Activated CD8-positive, alpha-beta memory T cell treated with anti-CD3 and anti-CD28 coated beads, Interleukin-2, amount 10 ng/mL, durations not matched to agents 7 days and 5 days (primary cell): ENCODE data around the gene PCTP. TPM values are rescaled to one million over a fixed set of nuclear protein-coding genes. Genes with fewer than 3 reads are reported as not detected.

Experiments used
- ATAC-seq: fragments of 150-1000 bp; cut with Tn5 transposase; one replicate; pipeline ENCODE4 v1.10.0; 2021; ENCODE audit warnings: moderate library complexity
- CTCF ChIA-PET: fragments of 350-600 bp; sonication (Branson Sonifier 250); formaldehyde crosslinking; loops from one replicate; lab custom pipeline; 2021; ENCODE audit warnings: antibody characterized with exemption; lab: Charles Lee
- DNase-seq: peaks from one replicate; pipeline ENCODE4 v3.0.0-alpha.2; 2020
- H3K27ac Mint-ChIP-seq: one replicate; pipeline ENCODE4 v1.8.0; 2021; ENCODE audit warnings: mild to moderate bottlenecking, mixed read lengths
- H3K27me3 Mint-ChIP-seq: one replicate; pipeline ENCODE4 v1.8.0; 2021; ENCODE audit warnings: mixed read lengths
- H3K36me3 Mint-ChIP-seq: one replicate; pipeline ENCODE4 v1.8.0; 2021; ENCODE audit warnings: mild to moderate bottlenecking, mixed read lengths
- H3K4me1 Mint-ChIP-seq: one replicate; pipeline ENCODE4 v1.8.0; 2021; ENCODE audit warnings: mixed read lengths
- H3K4me3 Mint-ChIP-seq: one replicate; pipeline ENCODE4 v1.8.0; 2021; ENCODE audit warnings: mild to moderate bottlenecking, moderate library complexity, mixed read lengths
- H3K9me3 Mint-ChIP-seq: one replicate; pipeline ENCODE4 v1.8.0; 2022; ENCODE audit warnings: low read depth, mixed read lengths
- total RNA-seq, 2 experiments: library from RNA; stranded (reverse); gene quantifications; one replicate each; pipeline ENCODE4 v1.2.3, GENCODE V29; 2021

PCTP gene
- total RNA-seq, 2 experiments from 2014 or later = 6.4 to 9.9 TPM

DNA sequence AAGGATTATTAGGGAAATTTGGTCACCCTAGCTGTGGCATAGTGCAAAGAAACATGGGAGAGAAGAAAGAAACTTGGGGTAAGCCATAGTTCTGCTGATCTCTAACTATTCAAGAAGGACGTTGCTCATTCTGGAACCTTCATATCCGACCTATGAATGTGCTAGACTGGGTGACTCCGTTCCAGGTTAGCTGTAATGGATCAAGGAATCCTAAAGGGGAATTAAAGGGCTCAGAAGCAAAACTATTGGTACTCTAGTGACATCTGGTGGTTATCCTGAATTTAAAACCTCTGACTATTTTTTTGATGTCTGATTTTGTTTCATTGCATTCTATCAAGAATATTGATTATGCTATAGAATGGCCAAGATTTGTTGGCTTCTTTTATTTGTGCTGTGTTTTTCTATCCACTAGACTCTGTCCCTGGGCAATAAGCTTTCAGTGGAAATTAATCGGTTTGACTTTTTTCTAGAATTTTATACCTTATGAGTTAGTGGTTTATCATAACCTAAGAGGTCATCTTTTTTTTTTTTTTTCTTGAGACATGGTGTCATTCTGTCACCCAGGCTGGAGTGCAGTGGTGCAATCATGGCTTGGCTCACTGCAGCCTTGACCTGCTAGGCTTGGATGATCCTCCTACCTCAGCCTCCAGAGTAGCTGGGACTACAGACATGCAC lies 19.5 kb downstream of the PCTP start:
- Mint-ChIP-seq H3K27me3 (no peaks in the 10 kb centered on the region), H3K4me1 (no peaks in the 10 kb centered on the region), H3K9me3 (peaks cover 3% of the 10 kb centered on the region), H3K27ac (no peak overlapping the region), H3K36me3 (peaks cover 3% of the 10 kb centered on the region), H3K4me3 (no peak overlapping the region)
- no peak for DNase-seq
- CTCF ChIA-PET = interaction anchor here (1.1 to 2.6 kb wide), 6 partner anchors 10 to 244 kb away, joined by 3 to 11 read pairs (median 6); no protein-coding TSS in a partner anchor
- no peak for ATAC-seq

- peaks cover 8% of the 10 kb centered on the region for H3K36me3 Mint-ChIP-seq
- H3K27ac Mint-ChIP-seq = no peak overlapping the region
- peaks cover 8% of the 10 kb centered on the region for H3K4me1 Mint-ChIP-seq
- no peaks in the 10 kb centered on the region for H3K27me3 Mint-ChIP-seq
- H3K9me3 Mint-ChIP-seq = no peaks in the 10 kb centered on the region
- CTCF ChIA-PET = interaction anchor here (0.6 to 2.0 kb wide), 4 partner anchors 195 to 246 kb away, joined by 3 to 11 read pairs (median 3); no protein-coding TSS in a partner anchor
- no peak overlapping the region for H3K4me3 Mint-ChIP-seq
- DNase-seq (no peak), ATAC-seq (no peak)
Observed at GRCh38 chr17:55772086-55772485, 21.2 kb downstream of the PCTP start.

GRCh38 chr17:55773671-55774070 lies 22.8 kb downstream of the PCTP start:
- Mint-ChIP-seq H3K4me1 (peaks cover 12% of the 10 kb centered on the region), H3K27me3 (no peaks in the 10 kb centered on the region), H3K4me3 (no peak overlapping the region), H3K36me3 (peaks cover 8% of the 10 kb centered on the region), H3K9me3 (no peaks in the 10 kb centered on the region), H3K27ac (no peak overlapping the region)
- ATAC-seq (no peak), DNase-seq (no peak)
- CTCF ChIA-PET = interaction anchor here (1.3 kb wide), 1 partner anchor 39 kb away, joined by 3 read pairs; no protein-coding TSS in a partner anchor

- Mint-ChIP-seq H3K36me3 (peaks cover 8% of the 10 kb centered on the region), H3K4me1 (peaks cover 12% of the 10 kb centered on the region), H3K4me3 (no peak overlapping the region), H3K9me3 (no peaks in the 10 kb centered on the region), H3K27ac (no peak overlapping the region), H3K27me3 (no peaks in the 10 kb centered on the region)
- DNase-seq = no peak
- ATAC-seq = no peak
- CTCF ChIA-PET = no interaction called here
Observed at GRCh38 chr17:55774846-55775271, 24.0 kb downstream of the PCTP start.

GRCh38 chr17:55776271-55776670 lies 25.4 kb downstream of the PCTP start:
- DNase-seq (no peak), ATAC-seq (no peak)
- H3K4me3 Mint-ChIP-seq = no peak overlapping the region
- peaks cover 8% of the 10 kb centered on the region for H3K36me3 Mint-ChIP-seq
- no peaks in the 10 kb centered on the region for H3K9me3 Mint-ChIP-seq
- CTCF ChIA-PET = no interaction called here
- peaks cover 12% of the 10 kb centered on the region for H3K4me1 Mint-ChIP-seq
- peaks cover 3% of the 10 kb centered on the region for H3K27me3 Mint-ChIP-seq
- H3K27ac Mint-ChIP-seq = no peak overlapping the region

DNA sequence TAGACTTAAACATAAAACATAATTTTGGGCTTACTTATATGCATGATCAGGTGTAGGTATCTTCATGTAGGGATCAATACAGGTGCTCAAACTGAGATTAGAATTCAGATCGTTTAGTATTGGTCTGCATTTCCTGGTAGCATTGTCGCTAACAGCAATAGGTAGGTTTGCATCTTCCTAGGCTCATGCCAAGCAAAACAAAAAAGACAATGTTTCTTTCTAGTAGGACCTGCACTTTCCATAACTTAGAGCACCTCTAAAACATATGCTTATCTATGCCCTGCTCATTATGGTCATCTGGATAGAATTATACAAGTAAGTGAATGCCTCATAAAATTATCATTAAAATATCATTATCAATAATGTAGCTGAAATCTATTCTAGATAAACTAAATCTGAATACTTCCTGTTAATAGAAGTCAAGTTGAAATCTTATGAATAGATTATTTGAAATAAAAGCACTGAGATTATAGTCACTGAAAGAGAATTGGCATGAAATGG lies 26.7 kb downstream of the PCTP start:
- Mint-ChIP-seq H3K27me3 (peaks cover 3% of the 10 kb centered on the region), H3K4me3 (no peak overlapping the region), H3K36me3 (peaks cover 5% of the 10 kb centered on the region), H3K4me1 (peaks cover 12% of the 10 kb centered on the region), H3K27ac (no peak overlapping the region), H3K9me3 (no peaks in the 10 kb centered on the region)
- CTCF ChIA-PET = no interaction called here
- no peak for ATAC-seq
- DNase-seq = no peak

- Mint-ChIP-seq H3K9me3 (no peaks in the 10 kb centered on the region), H3K36me3 (peaks cover 5% of the 10 kb centered on the region), H3K27ac (no peak overlapping the region), H3K27me3 (peaks cover 6% of the 10 kb centered on the region), H3K4me3 (no peak overlapping the region), H3K4me1 (peaks cover 12% of the 10 kb centered on the region)
- ATAC-seq (no peak), DNase-seq (no peak)
- CTCF ChIA-PET = no interaction called here
Observed at GRCh38 chr17:55778389-55779118, 27.7 kb downstream of the PCTP start.

- CTCF ChIA-PET = interaction anchor here (2.4 kb wide), 1 partner anchor 14 kb away, joined by 9 read pairs; no protein-coding TSS in a partner anchor
- Mint-ChIP-seq H3K27me3 (peaks cover 6% of the 10 kb centered on the region), H3K9me3 (no peaks in the 10 kb centered on the region), H3K4me3 (no peak overlapping the region), H3K36me3 (no peaks in the 10 kb centered on the region), H3K27ac (no peak overlapping the region), H3K4me1 (no peaks in the 10 kb centered on the region)
- no peak for DNase-seq
- ATAC-seq = no peak
Observed at GRCh38 chr17:55783684-55784245, 32.9 kb downstream of the PCTP start.

GRCh38 chr17:55784666-55785065 lies 33.8 kb downstream of the PCTP start:
- Mint-ChIP-seq H3K27me3 (peaks cover 6% of the 10 kb centered on the region), H3K4me1 (no peaks in the 10 kb centered on the region), H3K9me3 (no peaks in the 10 kb centered on the region), H3K27ac (no peak overlapping the region), H3K36me3 (no peaks in the 10 kb centered on the region), H3K4me3 (no peak overlapping the region)
- DNase-seq (no peak), ATAC-seq (no peak)
- CTCF ChIA-PET = no interaction called here

- Mint-ChIP-seq H3K9me3 (no peaks in the 10 kb centered on the region), H3K36me3 (no peaks in the 10 kb centered on the region), H3K4me1 (no peaks in the 10 kb centered on the region), H3K27ac (no peak overlapping the region), H3K27me3 (peaks cover 6% of the 10 kb centered on the region), H3K4me3 (no peak overlapping the region)
- DNase-seq (no peak), ATAC-seq (no peak)
- CTCF ChIA-PET = no interaction called here
Observed at GRCh38 chr17:55785181-55785580, 34.3 kb downstream of the PCTP start.

GRCh38 chr17:55793272-55793671 lies 42.4 kb downstream of the PCTP start:
- ATAC-seq = no peak
- peaks cover 7% of the 10 kb centered on the region for H3K27me3 Mint-ChIP-seq
- H3K36me3 Mint-ChIP-seq = no peaks in the 10 kb centered on the region
- no peaks in the 10 kb centered on the region for H3K4me1 Mint-ChIP-seq
- H3K9me3 Mint-ChIP-seq = no peaks in the 10 kb centered on the region
- no peak overlapping the region for H3K27ac Mint-ChIP-seq
- no peak overlapping the region for H3K4me3 Mint-ChIP-seq
- no peak for DNase-seq
- CTCF ChIA-PET = no interaction called here

DNA sequence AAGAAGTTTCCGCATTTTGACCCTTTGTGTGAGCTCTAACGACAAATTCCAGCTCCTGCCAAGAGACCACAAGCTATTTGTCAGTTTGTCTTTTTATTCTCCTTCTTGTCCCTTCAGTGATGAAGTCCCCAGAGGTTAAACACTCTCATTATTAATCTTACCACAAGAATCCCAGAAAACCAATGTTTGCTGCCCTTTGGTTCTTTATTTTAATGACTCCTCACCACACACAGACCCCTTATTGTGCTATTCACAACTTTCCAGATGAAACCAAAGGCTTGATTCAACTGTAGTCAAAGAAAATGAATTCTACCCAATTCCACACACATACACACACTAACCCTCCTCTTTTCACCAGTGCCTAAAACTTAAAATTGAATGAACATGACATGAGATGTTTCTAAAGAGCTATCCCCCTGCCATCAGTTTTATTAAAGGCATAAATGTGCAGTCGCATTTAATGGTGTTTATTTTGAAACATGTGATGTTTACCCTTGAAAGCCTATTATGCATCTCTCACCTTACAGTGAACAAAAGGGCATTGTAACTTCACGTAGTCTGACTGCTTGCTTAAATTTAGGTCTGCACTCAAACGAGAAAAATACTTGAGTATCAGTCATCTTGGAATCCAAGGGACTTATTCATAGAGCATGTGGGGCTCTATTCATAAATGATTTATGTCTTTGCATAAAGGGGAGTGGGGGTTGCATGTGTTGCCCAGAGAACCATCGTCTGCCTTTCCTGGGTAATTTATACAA lies 44.1 kb downstream of the PCTP start:
- ATAC-seq = no peak
- CTCF ChIA-PET = interaction anchor here (0.7 kb wide), 1 partner anchor 13 kb away, joined by 3 read pairs; no protein-coding TSS in a partner anchor
- no peaks in the 10 kb centered on the region for H3K4me1 Mint-ChIP-seq
- H3K36me3 Mint-ChIP-seq = no peaks in the 10 kb centered on the region
- H3K27me3 Mint-ChIP-seq = peaks cover 7% of the 10 kb centered on the region
- no peak for DNase-seq
- H3K27ac Mint-ChIP-seq = no peak overlapping the region
- no peaks in the 10 kb centered on the region for H3K9me3 Mint-ChIP-seq
- no peak overlapping the region for H3K4me3 Mint-ChIP-seq
